Stimulated activated CD8-positive, alpha-beta memory T cell treated with anti-CD3 and anti-CD28 coated beads, Interleukin-7, amount 100 ng/mL, for 48 hours (primary cell): ENCODE measurements around the gene UBE2J2.
"Not testable (repeated sequence)": the region's sequence is repeated elsewhere in the genome, so short reads cannot be mapped to it uniquely, and the experiment has no call there.

Experiments used
- DNase-seq, 2 donors: peaks; one replicate each; pipeline ENCODE4 v3.0.0-alpha.2; 2020; ENCODE audit warnings: low read depth in 1 of 2; ENCODE audit errors: extremely low read depth in 1 of 2

The UBE2J2 gene

DNA sequence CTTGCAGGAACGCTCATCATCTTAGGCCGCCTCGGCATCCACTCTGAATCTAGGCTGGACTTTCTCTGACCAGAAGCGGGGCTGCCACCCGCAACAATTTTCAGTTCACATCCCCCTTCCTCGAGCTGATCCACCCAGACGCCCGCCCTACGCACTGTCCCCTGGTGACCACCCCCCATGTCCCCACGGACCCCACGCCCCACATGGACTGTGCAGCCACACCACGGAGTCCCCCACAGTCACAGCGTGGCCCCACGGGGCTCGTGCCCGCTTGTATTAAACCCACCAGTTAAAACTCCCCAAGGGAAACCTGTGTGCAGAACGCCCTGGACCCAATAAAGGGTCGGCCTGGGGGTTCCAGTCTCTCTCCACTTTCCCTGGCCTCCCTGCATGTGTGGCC lies 14.1 kb downstream of the UBE2J2 start:
- DNase-seq: no peak

DNA sequence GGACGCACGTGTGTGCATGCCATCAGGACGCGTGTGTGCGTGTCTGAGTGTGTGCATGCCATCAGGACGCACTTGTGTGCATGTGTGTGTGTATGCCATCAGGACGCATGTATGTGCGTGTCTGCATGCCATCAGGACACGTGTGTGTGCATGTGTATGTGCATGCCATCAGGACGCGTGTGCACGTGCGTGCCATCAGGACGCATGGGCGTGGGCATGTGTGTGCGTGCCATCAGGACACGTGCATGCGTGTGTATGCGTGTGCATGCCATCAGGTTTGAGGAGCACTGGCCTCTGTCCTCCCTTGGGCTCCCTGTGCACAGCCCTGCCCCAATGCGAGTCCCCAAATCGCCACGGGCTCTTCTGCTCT lies 14.6 kb downstream of the UBE2J2 start:
- DNase-seq: no peak

DNA sequence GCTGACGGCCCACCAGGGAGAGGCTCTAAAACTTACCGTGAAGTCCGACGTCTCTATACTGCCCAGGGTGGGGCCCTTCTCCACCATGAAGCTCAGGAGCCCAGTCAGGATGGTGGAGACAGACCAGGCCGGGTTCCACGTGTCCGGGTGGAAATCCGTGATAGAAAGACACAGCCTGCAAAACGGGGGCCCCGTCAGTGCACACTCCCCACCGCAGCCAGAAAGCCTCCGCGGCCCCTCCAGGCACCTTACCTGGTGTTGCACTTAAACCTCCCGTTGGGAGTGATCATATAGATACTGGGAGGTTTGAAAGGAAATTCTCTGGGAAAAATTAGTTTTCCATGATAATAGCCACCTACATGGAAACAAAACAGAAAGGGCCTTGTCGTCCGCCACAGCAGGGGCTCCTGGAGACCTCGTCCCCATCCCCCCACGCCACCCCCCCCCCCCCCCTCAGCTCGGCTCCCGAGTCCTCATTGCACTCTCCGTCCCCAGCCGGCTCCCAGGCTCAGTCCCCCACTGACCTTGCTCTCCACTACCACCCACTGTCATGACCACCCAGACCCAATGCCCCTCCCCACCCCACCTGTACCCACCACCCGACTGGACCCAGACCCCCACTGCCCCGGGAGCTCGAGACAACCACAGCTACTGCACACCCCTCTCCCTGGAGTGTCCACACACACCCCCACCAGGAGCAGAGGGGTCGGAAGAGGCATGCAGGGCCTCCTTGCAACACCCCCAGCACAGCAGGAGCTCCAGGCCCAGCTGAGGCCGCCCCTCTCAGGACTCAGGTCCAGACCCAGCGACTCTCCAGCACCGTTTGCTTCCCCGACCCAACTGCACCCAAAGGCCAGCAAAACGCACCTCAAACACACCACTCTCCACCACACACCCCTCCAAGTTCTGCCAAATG lies 16.4 kb downstream of the UBE2J2 start:
- no peak for DNase-seq

DNA sequence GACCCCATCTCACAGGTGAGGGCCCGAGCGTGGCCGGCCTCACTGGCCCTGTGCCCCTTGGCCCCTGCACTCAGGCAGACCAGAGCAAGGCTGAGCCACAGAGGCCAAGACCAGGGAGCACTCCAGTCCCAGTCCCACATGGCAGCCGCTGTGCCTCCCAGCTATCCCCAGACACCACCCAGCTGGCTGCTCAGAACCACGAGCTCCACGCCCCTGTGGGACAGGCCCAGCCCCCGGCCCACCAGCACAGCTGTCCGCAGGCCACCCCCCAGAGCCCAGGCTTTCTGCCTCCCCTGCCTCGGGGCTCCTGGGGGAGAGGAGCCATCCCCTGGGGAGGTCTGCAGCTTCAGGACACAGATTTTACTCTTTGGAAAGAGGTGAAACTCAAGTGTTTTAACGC lies 18.0 kb downstream of the UBE2J2 start:
- DNase-seq: no peak

DNA sequence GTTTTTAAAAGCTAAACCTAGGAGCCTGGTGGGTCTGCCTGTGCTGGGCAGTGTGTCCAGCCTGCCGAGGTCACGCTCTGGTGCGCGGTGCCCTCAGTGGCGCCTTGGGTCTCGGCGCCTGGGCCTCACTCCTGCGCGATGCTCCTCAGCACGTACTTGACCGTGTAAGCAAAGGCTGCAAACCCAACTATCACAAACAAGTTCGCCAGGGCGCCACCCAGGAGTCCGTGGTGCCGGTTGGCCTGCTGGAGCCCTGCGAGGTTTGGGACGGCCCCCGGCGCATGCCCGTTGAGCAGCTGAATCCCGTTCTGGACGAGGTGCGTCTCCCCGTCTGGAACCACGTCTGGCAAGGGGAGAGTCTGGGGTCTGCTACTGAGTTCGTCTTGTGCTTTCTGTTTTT lies 18.6 kb downstream of the UBE2J2 start:
- no peak for DNase-seq

DNA sequence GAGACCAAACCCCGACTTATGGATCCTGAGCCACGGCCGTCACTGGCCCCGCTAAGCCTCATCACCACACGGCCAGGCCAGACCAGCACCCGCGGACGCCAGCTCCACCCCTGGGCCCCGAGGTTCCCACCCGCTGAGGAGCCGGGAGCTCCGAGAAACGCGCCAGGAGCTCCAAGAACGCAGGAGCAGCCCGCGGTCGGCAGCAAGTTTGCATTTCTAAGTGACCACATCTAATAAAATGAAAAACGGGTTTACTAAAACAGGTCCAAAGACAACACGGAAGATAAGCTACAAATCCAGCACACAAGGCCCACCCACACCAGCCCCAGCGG lies 19.0 kb downstream of the UBE2J2 start:
- no peak for DNase-seq

- DNase-seq: no peak
Measured at GRCh38 chr1:1253972-1254666, 19.5 kb downstream of the UBE2J2 start.

DNA sequence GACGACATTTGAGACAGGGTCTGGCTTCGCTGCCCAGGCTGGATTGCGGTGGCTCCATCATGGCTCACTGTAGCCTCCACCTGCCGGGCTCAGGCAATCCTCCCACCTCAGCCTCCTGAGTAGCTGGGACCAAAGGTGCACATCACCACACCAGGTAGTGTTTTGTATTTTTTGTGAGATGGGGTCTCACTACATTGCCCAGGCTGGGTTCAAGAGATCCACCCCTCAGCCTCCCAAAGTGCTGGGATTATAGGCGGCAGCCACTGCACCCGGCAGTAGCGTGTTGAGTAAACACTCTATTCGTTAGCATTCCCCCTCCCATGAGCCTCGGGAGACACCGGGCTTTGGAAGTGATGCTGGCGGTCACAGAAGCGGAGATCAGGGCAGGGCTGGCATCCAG lies 20.3 kb downstream of the UBE2J2 start:
- DNase-seq: no peak

GRCh38 chr1:1250786-1251284 lies 22.8 kb downstream of the UBE2J2 start:
- peak; percentile 56 to 59 for DNase-seq

- not testable (repeated sequence) for DNase-seq
Measured at GRCh38 chr1:1248009-1248913, 25.4 kb downstream of the UBE2J2 start.

GRCh38 chr1:1247341-1247913 lies 26.2 kb downstream of the UBE2J2 start:
- no peak for DNase-seq

DNA sequence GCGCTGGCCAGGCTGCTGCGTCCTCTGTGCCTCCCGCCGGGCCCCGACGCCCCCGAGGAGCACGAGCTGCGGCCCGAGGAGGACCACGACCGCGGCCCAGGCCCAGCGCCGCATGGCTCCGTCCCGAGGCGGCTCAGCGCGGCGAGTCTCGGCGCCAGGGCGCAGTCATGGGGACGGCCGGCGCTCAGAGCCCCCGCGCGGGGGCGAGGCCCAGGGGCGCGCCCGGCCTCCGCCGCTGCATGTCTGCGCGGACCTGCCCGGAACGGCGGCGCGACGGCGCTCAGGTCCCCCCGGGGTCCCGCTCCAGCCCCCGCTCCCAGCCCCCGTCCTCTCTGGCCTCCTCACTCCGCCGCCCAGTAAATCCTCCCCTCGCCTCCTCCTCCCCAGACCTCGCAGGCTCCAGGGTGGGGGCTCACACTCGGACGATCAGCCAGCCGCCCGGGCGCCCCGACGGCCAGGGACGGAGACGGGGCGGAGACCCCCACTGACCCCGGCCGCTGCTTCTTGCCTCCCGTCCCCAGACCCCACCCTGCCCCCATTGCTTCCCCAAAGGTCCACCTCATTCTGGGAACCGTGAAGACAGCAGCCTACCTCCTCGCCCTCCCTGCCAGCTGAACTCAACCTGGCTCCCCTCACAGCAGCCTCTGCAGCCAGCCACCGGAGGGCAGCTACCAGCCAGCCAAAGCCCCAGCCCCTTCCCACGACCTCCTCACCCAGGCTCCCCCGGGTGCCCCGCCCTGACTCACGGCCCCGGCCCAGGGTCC lies 26.9 kb downstream of the UBE2J2 start, which contains the start of gene C1QTNF12:
Gene C1QTNF12, minus strand, starts transcription at position 146 of the 764 bp plus-strand sequence. Its CDS starts 32 bp downstream, at position 114.
- no peak for DNase-seq

- no peak for DNase-seq
Measured at GRCh38 chr1:1245817-1246576, 27.7 kb downstream of the UBE2J2 start.

DNA sequence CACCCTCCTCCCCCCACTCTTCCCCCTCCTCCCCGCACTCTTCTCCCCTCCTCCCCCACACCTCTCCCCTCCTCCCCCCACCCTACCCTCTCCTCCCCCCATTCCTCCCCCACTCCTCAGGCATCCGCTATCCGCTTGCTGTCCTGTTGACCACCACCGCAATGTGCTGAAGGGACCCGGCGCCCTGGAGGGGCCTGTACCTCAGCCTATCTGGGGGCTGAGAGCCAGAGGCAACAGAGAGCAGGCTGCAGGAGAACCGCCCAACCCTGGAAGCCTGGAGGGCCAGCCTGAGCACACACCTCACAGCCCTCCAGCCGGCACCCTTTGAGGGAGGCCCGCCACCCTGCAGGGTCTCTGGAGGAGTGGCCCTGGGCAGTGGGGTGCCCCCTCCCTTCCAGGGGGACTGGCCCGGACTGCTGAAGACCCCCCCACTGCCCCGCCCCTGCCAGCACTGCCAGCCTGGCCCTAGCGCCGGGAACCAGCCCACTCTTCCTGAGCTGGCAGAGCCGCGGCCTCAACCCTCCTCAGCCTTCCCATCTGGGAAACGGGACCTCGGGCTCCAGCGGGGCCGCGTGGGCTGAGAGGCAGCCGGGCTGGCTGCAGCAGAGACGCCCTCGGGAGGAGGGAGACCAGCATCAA lies 28.4 kb downstream of the UBE2J2 start:
- DNase-seq: no peak

DNA sequence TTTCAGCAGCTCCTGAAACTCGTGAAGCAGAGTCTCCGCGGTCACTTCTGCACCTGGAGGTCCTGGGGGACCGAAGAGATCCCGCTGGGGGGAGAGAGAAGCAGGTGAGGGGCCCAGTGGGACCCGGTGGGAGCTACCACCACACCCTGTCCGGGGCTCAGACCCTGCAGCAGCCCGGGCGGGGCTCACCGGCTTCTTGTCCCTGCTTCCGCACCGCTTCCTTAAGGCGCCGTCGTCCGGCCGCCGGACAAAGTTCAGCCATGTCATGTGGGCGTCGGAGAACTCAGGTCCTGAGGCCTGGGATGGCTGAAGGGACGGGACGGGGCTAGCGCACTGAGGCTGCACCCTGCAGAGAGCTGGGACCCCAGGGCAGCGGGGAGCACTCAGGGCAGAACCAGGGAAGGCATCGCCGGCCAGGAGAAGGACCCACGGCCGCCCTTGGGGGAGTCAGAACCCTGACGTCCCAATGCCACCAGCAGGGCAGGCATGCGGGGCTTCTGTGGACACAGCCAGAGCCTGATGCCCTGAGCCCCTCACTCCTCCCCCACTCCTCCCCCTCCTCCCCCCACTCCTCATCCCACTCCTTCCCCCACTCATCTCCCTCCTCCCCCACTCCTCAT lies 29.4 kb downstream of the UBE2J2 start:
- no peak for DNase-seq

DNA sequence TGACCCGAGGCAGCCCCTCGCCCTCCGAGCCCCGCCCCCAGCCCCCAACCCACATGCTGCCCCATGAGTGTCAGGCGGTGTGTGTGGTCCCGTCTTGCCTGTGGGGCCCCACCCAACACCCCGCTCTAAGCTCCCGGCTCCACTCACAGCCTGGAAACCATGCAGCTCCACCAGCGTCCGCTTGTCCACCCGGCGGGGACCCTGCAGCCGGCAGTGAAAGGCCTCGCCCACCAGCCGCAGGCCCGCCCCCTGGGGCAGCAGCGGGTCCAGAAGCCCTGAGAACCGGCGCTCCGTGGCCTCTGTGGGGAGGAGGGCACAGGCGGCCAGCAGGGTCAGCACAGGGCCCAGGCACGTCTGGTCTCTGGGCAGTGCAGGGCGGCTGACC lies 29.9 kb downstream of the UBE2J2 start:
- no peak for DNase-seq

DNA sequence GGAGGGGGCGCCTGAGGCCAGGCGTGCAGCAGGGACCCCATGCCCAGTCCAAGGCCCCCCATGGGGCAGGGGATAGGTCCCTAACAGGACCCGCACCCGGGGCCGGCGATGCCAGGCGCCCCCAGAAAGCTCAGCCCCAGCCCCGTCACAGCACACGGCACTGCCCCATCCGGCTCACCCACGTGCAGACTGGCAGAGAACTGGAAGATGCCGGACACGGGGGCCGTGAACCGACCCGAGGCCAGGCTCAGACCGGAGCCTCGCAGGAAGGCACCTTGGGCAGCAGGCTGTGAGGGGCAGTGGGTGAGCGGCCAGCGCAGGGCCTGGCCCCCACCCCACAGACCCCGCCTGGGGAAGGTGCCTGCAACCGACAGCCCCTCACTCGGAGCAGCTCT lies 30.4 kb downstream of the UBE2J2 start:
- no peak for DNase-seq
